ENCODE data around the gene ATP8B1.

DNA sequence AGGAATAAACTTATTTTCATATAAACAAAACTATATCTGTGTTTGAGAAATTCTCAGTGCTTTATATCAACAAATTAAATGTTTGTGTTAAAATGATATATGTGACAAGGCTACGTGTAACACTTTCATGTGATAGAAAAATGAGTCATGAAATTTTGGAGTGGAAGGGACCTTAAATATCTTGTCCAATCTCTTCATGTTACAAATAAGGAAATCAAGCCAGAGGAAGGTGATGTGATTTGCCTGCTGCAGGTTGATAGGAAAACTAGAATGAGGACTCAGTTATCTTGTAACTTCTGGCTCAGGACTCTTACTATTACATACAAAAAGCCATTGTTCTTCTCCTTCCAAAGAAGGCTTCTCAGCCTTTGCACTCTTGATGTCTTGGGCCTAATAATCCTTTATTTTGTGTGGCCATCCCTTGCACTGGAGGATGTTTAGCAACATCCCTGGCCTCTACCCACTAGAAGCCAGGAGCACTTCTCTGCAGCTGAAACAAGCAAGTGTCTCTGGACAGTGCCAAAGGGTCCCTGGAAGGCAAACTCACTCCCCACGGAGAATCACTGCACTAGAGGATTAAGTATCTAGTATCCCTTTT is 138.4 kb downstream of the ATP8B1 start:
- TF ChIP-seq CBX2 (IDR thresholded peaks at IDR 0.05; ENCODE audit: borderline replicate concordance, low read depth) (no peak), CHD4 (IDR thresholded peaks at IDR 0.05; ENCODE audit: borderline replicate concordance) (no peak), MAFK (IDR thresholded peaks at IDR 0.05; ENCODE audit: partially characterized antibody) (no peak), POLR2A (IDR thresholded peaks at IDR 0.05; ENCODE audit: low read length) (no peak), MYC (IDR thresholded peaks at IDR 0.05; ENCODE audit: borderline replicate concordance, low read length) (no peak), SMC3 (IDR thresholded peaks at IDR 0.05) (no peak), ESRRA (IDR thresholded peaks at IDR 0.05; ENCODE audit: borderline replicate concordance, low read length) (no peak), ZSCAN20 (CRISPR knock-in tag; IDR thresholded peaks at IDR 0.05) (no peak), EP300 (IDR thresholded peaks at IDR 0.05) (no peak), HDAC2 (IDR thresholded peaks at IDR 0.05) (no peak)
- TF ChIP-seq, protein P1, sequence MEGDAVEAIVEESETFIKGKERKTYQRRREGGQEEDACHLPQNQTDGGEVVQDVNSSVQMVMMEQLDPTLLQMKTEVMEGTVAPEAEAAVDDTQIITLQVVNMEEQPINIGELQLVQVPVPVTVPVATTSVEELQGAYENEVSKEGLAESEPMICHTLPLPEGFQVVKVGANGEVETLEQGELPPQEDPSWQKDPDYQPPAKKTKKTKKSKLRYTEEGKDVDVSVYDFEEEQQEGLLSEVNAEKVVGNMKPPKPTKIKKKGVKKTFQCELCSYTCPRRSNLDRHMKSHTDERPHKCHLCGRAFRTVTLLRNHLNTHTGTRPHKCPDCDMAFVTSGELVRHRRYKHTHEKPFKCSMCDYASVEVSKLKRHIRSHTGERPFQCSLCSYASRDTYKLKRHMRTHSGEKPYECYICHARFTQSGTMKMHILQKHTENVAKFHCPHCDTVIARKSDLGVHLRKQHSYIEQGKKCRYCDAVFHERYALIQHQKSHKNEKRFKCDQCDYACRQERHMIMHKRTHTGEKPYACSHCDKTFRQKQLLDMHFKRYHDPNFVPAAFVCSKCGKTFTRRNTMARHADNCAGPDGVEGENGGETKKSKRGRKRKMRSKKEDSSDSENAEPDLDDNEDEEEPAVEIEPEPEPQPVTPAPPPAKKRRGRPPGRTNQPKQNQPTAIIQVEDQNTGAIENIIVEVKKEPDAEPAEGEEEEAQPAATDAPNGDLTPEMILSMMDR (IDR thresholded peaks at IDR 0.05) = no peak
- TF ChIP-seq, protein P2, sequence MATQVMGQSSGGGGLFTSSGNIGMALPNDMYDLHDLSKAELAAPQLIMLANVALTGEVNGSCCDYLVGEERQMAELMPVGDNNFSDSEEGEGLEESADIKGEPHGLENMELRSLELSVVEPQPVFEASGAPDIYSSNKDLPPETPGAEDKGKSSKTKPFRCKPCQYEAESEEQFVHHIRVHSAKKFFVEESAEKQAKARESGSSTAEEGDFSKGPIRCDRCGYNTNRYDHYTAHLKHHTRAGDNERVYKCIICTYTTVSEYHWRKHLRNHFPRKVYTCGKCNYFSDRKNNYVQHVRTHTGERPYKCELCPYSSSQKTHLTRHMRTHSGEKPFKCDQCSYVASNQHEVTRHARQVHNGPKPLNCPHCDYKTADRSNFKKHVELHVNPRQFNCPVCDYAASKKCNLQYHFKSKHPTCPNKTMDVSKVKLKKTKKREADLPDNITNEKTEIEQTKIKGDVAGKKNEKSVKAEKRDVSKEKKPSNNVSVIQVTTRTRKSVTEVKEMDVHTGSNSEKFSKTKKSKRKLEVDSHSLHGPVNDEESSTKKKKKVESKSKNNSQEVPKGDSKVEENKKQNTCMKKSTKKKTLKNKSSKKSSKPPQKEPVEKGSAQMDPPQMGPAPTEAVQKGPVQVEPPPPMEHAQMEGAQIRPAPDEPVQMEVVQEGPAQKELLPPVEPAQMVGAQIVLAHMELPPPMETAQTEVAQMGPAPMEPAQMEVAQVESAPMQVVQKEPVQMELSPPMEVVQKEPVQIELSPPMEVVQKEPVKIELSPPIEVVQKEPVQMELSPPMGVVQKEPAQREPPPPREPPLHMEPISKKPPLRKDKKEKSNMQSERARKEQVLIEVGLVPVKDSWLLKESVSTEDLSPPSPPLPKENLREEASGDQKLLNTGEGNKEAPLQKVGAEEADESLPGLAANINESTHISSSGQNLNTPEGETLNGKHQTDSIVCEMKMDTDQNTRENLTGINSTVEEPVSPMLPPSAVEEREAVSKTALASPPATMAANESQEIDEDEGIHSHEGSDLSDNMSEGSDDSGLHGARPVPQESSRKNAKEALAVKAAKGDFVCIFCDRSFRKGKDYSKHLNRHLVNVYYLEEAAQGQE (IDR thresholded peaks at IDR 0.05) = no peak
- TF ChIP-seq, protein P3, sequence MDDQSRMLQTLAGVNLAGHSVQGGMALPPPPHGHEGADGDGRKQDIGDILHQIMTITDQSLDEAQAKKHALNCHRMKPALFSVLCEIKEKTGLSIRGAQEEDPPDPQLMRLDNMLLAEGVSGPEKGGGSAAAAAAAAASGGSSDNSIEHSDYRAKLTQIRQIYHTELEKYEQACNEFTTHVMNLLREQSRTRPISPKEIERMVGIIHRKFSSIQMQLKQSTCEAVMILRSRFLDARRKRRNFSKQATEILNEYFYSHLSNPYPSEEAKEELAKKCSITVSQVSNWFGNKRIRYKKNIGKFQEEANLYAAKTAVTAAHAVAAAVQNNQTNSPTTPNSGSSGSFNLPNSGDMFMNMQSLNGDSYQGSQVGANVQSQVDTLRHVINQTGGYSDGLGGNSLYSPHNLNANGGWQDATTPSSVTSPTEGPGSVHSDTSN (IDR thresholded peaks at IDR 0.05) = no peak

All from A549 (cell line).